ENCODE results near the gene ARHGEF33.

The ARHGEF33 gene

DNA sequence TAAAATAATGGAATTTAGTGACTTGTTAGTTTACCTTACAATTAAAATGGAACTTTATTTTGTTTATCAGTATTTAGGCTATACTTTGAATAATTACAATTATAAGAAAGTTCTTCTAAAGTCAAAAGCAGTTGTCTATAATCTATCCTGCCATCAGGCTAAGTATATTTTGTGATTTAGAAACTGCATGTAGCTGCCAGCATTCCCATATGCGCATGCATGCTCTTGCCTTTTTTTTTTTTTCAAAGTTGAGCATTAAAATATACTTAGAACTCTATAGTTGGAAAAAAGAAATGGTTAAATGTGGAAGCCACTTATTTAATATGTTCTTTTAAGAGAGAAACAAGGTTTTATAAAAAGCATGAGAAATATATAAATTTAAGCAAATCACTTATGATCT is 99.0 kb downstream of the ARHGEF33 start:
- no peaks in the 10 kb centered on the region for H3K27me3 ChIP-seq (ENCODE audit: control insufficient read depth, insufficient read depth, low read length)
- no peaks in the 10 kb centered on the region for H3K9me3 ChIP-seq (ENCODE audit: control insufficient read depth, insufficient read depth, low read length)
- peaks cover 5% of the 10 kb centered on the region for H3K36me3 ChIP-seq (ENCODE audit: control insufficient read depth, insufficient read depth, low read length)

DNA sequence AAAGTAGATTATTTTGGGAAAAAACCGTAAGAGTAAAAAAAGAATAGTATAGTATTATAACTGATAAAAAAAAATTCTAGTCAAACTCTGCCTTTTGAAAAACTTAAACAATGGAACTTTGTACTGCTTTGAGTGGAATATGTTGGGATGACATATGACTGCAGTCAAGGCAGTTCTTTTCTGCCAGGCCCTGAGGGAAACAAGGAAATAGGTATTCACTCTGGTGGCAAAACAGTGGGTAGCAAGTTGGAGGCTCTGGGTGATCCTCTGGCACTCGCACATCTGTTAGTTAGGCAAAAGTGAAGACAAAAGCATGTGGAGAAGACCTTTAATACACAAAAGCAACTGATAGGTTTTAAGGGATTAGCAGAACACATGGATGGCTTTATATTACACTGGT is 102.2 kb downstream of the ARHGEF33 start:
- Histone ChIP-seq H3K27me3 (ENCODE audit: control insufficient read depth, insufficient read depth, low read length) (no peaks in the 10 kb centered on the region), H3K4me3 (ENCODE audit: low read depth, low read length) (no peak overlapping the region), H3K9me3 (ENCODE audit: control insufficient read depth, insufficient read depth, low read length) (no peaks in the 10 kb centered on the region), H3K36me3 (ENCODE audit: control insufficient read depth, insufficient read depth, low read length) (no peaks in the 10 kb centered on the region), H3K4me1 (ENCODE audit: control insufficient read depth, insufficient read depth, low read length) (no peaks in the 10 kb centered on the region), H3K9ac (ENCODE audit: low read depth, low read length) (no peak overlapping the region)

More for the DNA sequence above, 99.0 kb downstream of the ARHGEF33 start:
- Histone ChIP-seq H3K9ac (ENCODE audit: low read depth, low read length) (no peak overlapping the region), H3K4me3 (ENCODE audit: low read depth, low read length) (no peak overlapping the region), H3K4me1 (ENCODE audit: control insufficient read depth, insufficient read depth, low read length) (no peaks in the 10 kb centered on the region)

DNA sequence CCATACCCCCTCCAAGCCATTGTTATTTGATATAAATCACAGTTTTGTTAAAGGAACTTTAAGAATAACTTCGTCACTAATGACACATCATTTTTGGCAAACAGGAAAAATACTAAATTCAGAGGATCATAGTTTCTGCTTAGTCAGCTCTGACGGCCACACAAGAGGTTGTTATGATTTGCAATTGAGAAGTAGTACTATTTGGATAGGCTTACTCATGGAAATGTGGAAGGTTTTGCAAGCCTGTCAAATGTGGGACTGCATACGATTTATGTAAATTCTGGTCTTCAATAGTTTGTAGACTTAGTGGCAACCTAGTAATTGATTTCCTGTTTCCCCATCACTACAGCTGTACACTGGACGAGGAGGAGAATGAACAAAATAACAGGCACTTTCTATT is 108.1 kb downstream of the ARHGEF33 start:
- no peak overlapping the region for H3K9ac ChIP-seq (ENCODE audit: low read depth, low read length)
- H3K4me1 ChIP-seq (ENCODE audit: control insufficient read depth, insufficient read depth, low read length) = peaks cover 10% of the 10 kb centered on the region
- H3K27me3 ChIP-seq (ENCODE audit: control insufficient read depth, insufficient read depth, low read length) = no peaks in the 10 kb centered on the region
- no peaks in the 10 kb centered on the region for H3K36me3 ChIP-seq (ENCODE audit: control insufficient read depth, insufficient read depth, low read length)
- H3K4me3 ChIP-seq (ENCODE audit: low read depth, low read length) = no peak overlapping the region
- H3K9me3 ChIP-seq (ENCODE audit: control insufficient read depth, insufficient read depth, low read length) = no peaks in the 10 kb centered on the region

DNA sequence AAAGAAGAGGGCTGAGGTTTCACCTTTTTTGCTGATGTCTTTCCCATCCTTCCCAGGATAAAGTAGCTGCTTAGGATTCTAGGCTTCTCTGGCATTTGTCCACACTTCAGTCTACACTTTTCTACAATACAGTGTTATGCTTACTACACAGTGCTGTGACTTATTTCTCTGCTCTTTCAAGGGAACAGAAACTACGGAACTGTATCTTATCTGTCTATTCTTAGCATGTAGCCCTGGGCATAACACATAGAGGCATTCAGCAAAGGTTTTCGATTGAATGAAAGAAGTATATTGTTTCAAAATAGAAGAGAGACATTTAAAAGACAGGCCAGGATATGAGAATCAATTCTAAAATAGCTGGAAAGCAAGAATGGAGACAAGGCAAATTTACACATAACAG is 110.9 kb downstream of the ARHGEF33 start:
- Histone ChIP-seq H3K9ac (ENCODE audit: low read depth, low read length) (no peak overlapping the region), H3K9me3 (ENCODE audit: control insufficient read depth, insufficient read depth, low read length) (no peaks in the 10 kb centered on the region), H3K36me3 (ENCODE audit: control insufficient read depth, insufficient read depth, low read length) (no peaks in the 10 kb centered on the region), H3K27me3 (ENCODE audit: control insufficient read depth, insufficient read depth, low read length) (no peaks in the 10 kb centered on the region), H3K4me3 (ENCODE audit: low read depth, low read length) (no peak overlapping the region), H3K4me1 (ENCODE audit: control insufficient read depth, insufficient read depth, low read length) (peaks cover 10% of the 10 kb centered on the region)

DNA sequence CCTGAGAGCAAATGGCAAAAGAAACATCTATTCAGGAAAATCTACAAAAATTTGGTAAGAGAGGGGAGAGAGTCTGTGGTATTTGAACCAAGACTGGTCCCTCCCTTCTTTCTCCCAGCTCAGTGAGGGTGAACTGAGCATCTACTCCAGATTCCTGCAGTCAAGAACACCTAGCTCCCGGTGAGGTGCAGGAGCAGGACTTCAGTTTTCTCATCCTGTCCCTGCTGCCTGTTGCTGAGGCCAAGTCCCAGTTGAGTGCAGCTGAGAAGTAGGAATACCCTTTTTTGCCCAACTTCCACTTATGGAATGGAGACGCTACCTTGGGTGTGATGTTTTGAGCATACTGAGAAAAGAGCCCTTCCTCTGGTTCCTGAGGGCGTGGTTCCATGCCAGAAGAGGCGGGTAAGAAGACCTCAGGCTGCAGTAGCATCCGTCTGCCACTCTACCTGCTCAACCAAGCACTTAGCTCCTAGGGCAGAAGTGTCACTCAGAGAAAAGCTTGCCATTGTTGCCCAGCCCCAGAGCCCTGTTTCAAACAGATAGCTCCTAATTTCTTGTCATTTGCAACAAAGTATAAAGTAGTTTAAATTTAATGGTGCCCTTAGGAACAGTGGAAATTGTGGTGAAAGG is 118.3 kb downstream of the ARHGEF33 start:
- Histone ChIP-seq H3K4me3 (ENCODE audit: low read depth, low read length) (no peak overlapping the region), H3K9me3 (ENCODE audit: control insufficient read depth, insufficient read depth, low read length) (no peaks in the 10 kb centered on the region), H3K9ac (ENCODE audit: low read depth, low read length) (no peak overlapping the region), H3K36me3 (ENCODE audit: control insufficient read depth, insufficient read depth, low read length) (no peaks in the 10 kb centered on the region), H3K4me1 (ENCODE audit: control insufficient read depth, insufficient read depth, low read length) (peaks cover 5% of the 10 kb centered on the region), H3K27me3 (ENCODE audit: control insufficient read depth, insufficient read depth, low read length) (no peaks in the 10 kb centered on the region)

DNA sequence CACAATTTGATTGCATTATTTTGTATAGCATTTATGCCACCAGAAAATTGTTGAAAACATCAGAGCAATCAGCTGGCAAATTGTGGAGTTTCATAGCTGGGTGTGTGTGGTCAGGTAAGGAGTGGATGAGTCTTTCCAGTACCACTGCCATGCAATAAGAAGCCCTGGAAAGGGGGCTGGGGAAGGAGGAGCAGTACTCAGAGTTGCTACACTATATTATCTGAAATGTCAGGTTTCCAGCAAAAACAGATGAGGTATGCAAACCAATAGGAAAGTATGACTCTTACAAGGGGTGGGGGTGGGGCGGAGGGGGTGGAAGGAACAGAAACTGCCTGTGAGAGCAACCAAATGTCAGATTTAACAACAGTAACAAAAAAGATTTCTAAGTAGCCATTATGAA is 119.0 kb downstream of the ARHGEF33 start:
- Histone ChIP-seq H3K36me3 (ENCODE audit: control insufficient read depth, insufficient read depth, low read length) (no peaks in the 10 kb centered on the region), H3K9ac (ENCODE audit: low read depth, low read length) (no peak overlapping the region), H3K4me1 (ENCODE audit: control insufficient read depth, insufficient read depth, low read length) (peaks cover 5% of the 10 kb centered on the region), H3K27me3 (ENCODE audit: control insufficient read depth, insufficient read depth, low read length) (no peaks in the 10 kb centered on the region), H3K4me3 (ENCODE audit: low read depth, low read length) (no peak overlapping the region), H3K9me3 (ENCODE audit: control insufficient read depth, insufficient read depth, low read length) (no peaks in the 10 kb centered on the region)

DNA sequence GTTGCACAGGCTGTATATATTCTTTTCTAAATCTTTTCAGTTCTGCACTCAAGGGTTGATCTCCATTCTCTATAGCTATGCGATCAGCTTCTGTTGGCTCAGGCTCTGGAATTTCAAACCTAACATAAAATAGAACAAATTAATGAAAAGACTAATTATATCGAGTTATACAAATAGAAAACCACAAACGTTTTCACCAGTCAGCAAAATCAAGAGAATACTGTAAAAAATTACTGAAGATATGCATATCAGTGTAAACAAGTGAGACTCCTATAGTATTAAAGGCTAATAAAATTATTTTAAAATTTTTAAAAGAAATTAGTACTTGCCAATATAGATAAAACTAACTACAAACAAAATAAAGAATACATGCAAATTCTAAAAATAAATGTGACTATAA is 124.2 kb downstream of the ARHGEF33 start:
- Histone ChIP-seq H3K9ac (ENCODE audit: low read depth, low read length) (no peak overlapping the region), H3K4me3 (ENCODE audit: low read depth, low read length) (no peak overlapping the region), H3K27me3 (ENCODE audit: control insufficient read depth, insufficient read depth, low read length) (no peaks in the 10 kb centered on the region), H3K4me1 (ENCODE audit: control insufficient read depth, insufficient read depth, low read length) (peaks cover 4% of the 10 kb centered on the region), H3K36me3 (ENCODE audit: control insufficient read depth, insufficient read depth, low read length) (no peaks in the 10 kb centered on the region), H3K9me3 (ENCODE audit: control insufficient read depth, insufficient read depth, low read length) (no peaks in the 10 kb centered on the region)

DNA sequence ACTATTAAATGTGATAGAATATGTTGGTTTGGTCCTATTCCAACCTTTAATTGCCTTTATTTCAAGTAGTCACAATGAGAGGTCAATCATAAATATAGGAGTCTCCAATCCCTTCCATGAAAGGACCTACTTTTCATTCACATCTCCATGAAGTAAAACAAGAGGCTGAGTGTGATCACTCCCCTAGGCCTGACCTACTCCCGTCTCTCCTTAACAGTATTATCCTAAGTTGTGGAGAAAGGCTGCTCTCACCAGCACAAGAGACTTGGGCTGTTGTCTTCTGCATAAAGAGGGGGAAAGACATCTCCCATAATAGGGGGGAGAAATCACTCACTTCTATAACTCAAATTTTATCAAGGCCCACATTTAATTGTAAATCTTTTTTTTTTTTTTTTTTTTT is 125.7 kb downstream of the ARHGEF33 start:
- Histone ChIP-seq H3K9me3 (ENCODE audit: control insufficient read depth, insufficient read depth, low read length) (no peaks in the 10 kb centered on the region), H3K4me1 (ENCODE audit: control insufficient read depth, insufficient read depth, low read length) (peaks cover 8% of the 10 kb centered on the region), H3K36me3 (ENCODE audit: control insufficient read depth, insufficient read depth, low read length) (no peaks in the 10 kb centered on the region), H3K27me3 (ENCODE audit: control insufficient read depth, insufficient read depth, low read length) (no peaks in the 10 kb centered on the region), H3K4me3 (ENCODE audit: low read depth, low read length) (no peak overlapping the region), H3K9ac (ENCODE audit: low read depth, low read length) (no peak overlapping the region)

DNA sequence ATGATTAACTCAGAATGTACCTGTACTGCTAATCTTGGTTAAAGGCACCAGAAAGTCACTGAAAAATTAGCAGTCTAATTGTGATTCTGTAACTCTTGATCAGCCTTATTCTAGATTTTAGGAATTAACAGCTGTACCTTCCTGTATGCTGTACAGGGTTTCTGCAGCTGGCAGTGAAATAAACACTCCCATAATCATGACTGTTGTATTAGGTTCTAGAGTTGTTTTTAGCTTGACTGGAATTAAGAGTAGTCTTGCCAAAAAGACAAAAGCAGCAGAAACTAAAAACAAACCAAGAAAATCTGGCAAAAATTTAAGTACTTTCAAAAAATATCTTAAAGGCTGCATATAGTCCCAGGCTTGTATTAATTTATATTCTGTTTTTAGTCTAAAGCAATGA is 127.7 kb downstream of the ARHGEF33 start:
- no peaks in the 10 kb centered on the region for H3K27me3 ChIP-seq (ENCODE audit: control insufficient read depth, insufficient read depth, low read length)
- H3K9ac ChIP-seq (ENCODE audit: low read depth, low read length) = no peak overlapping the region
- H3K4me1 ChIP-seq (ENCODE audit: control insufficient read depth, insufficient read depth, low read length) = peaks cover 10% of the 10 kb centered on the region
- H3K36me3 ChIP-seq (ENCODE audit: control insufficient read depth, insufficient read depth, low read length) = no peaks in the 10 kb centered on the region
- no peak overlapping the region for H3K4me3 ChIP-seq (ENCODE audit: low read depth, low read length)
- H3K9me3 ChIP-seq (ENCODE audit: control insufficient read depth, insufficient read depth, low read length) = no peaks in the 10 kb centered on the region

DNA sequence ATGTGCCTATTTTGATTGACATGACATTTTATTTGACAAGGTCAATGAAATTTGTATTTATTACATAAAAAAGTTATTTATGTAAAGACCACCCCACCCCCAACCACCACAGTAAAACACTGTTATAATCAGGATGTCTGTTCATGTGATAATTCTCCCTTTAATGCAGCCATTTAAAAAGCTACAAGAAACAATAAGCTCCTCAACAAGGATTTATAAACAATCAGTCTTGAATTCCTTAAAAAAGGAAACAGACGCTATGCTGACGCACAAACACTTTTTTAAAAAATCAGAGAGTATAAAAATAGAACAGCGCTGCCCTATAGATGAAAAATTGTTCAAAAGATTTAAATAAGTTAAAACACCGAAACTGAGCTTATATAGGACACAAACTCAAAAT is 129.0 kb downstream of the ARHGEF33 start:
- Histone ChIP-seq H3K4me1 (ENCODE audit: control insufficient read depth, insufficient read depth, low read length) (peaks cover 12% of the 10 kb centered on the region), H3K9ac (ENCODE audit: low read depth, low read length) (no peak overlapping the region), H3K9me3 (ENCODE audit: control insufficient read depth, insufficient read depth, low read length) (no peaks in the 10 kb centered on the region), H3K4me3 (ENCODE audit: low read depth, low read length) (no peak overlapping the region), H3K27me3 (ENCODE audit: control insufficient read depth, insufficient read depth, low read length) (no peaks in the 10 kb centered on the region), H3K36me3 (ENCODE audit: control insufficient read depth, insufficient read depth, low read length) (no peaks in the 10 kb centered on the region)

DNA sequence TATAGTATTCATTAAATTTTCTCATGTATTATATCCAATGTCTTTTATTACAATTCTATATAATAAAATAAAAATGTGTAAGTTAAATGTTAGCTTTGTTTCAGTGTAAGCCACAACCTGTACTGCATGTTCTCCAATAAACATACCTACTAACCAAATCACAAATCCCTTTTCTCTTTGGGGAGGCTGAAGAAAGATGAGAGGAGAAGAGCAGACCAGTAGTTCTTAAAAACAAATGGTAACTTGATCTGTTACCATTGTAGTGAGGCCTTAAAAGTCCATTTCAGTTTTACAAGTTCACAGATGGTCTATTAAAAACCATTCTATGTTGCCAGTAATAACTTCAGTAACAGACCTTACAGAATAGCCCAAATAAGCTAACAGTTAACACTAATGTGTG is 130.7 kb downstream of the ARHGEF33 start:
- H3K9ac ChIP-seq (ENCODE audit: low read depth, low read length) = no peak overlapping the region
- no peak overlapping the region for H3K4me3 ChIP-seq (ENCODE audit: low read depth, low read length)

DNA sequence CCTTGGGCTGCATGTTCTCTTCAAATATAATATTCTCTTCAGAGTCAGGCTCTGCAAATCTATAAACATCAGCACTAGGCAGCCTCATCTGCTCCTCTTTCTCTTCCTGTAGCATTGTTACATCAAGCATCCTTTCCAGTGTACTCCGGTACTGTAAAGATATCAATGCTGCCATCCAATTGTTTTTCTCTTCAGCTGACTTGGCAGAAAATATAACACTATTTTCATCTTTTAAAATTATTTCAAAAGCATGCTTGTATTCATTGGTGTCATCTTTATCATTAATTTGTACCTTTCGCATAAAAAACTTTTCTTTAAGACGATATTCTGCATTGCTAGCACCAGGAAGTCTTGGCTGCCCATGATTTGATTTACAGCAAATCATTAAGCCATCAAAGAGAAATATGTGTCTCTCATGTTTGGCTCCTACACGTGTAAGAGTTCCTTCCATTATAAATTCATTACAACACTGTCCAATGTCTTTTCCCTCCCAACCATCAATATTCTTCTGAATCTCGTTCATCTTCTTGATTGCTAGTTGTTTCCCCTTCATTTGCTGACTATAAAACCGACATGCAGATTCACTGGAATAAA is 133.1 kb downstream of the ARHGEF33 start:
- Histone ChIP-seq H3K4me3 (ENCODE audit: low read depth, low read length) (no peak overlapping the region), H3K9ac (ENCODE audit: low read depth, low read length) (no peak overlapping the region), H3K27me3 (ENCODE audit: control insufficient read depth, insufficient read depth, low read length) (no peaks in the 10 kb centered on the region), H3K36me3 (ENCODE audit: control insufficient read depth, insufficient read depth, low read length) (no peaks in the 10 kb centered on the region), H3K4me1 (ENCODE audit: control insufficient read depth, insufficient read depth, low read length) (peaks cover 14% of the 10 kb centered on the region), H3K9me3 (ENCODE audit: control insufficient read depth, insufficient read depth, low read length) (no peaks in the 10 kb centered on the region)

More for the DNA sequence above, 130.7 kb downstream of the ARHGEF33 start:
- H3K27me3 ChIP-seq (ENCODE audit: control insufficient read depth, insufficient read depth, low read length) = no peaks in the 10 kb centered on the region
- no peaks in the 10 kb centered on the region for H3K36me3 ChIP-seq (ENCODE audit: control insufficient read depth, insufficient read depth, low read length)
- H3K9me3 ChIP-seq (ENCODE audit: control insufficient read depth, insufficient read depth, low read length) = no peaks in the 10 kb centered on the region
- peaks cover 12% of the 10 kb centered on the region for H3K4me1 ChIP-seq (ENCODE audit: control insufficient read depth, insufficient read depth, low read length)

Data from iPS-15b (cell line).